Fibroblast of pulmonary artery (primary cell): Measurements from ENCODE around the gene SMAP2.
A peak's percentile ranks its signal among the peaks of the same experiment; 100 is the strongest.

Experiments
- DNase-seq: peaks from one replicate; pipeline ENCODE4 v3.0.0-alpha.2; 2010; ENCODE audit warnings: low read depth
- H3K4me3 ChIP-seq: replicated peaks from 2 replicates; pipeline ENCODE4 v1.5.1; 2011; ENCODE audit warnings: low read depth, mild to moderate bottlenecking, control low read depth, low read length, moderate library complexity
- CTCF ChIP-seq: IDR thresholded peaks from 2 replicates; pipeline ENCODE4 v1.5.1; 2011; ENCODE audit warnings: mild to moderate bottlenecking, control low read depth, low read length, inconsistent platforms; ENCODE audit errors: missing control alignments

SMAP2 gene

GRCh38 chr1:40382108-40382460 lies 8.6 kb downstream of the SMAP2 start:
- no peak for TF ChIP-seq CTCF
- DNase-seq = no peak
- no peak overlapping the region for H3K4me3 ChIP-seq

- H3K4me3 ChIP-seq = no peak overlapping the region
- no peak for DNase-seq
- no peak for TF ChIP-seq CTCF
Observed at GRCh38 chr1:40382601-40383000, 9.1 kb downstream of the SMAP2 start.

- no peak for DNase-seq
- no peak for TF ChIP-seq CTCF
- no peak overlapping the region for H3K4me3 ChIP-seq
Observed at GRCh38 chr1:40383095-40383487, 9.6 kb downstream of the SMAP2 start.

GRCh38 chr1:40383488-40384412 lies 10.2 kb downstream of the SMAP2 start:
- H3K4me3 ChIP-seq = no peak overlapping the region
- TF ChIP-seq CTCF = no peak

GRCh38 chr1:40384413-40384762 lies 10.9 kb downstream of the SMAP2 start:
- no peak for DNase-seq
- TF ChIP-seq CTCF = no peak
- no peak overlapping the region for H3K4me3 ChIP-seq

More at GRCh38 chr1:40383488-40384412, 10.2 kb downstream of the SMAP2 start:
- peak; percentile 73 for DNase-seq

- TF ChIP-seq CTCF = no peak
- no peak overlapping the region for H3K4me3 ChIP-seq
- DNase-seq = no peak
Observed at GRCh38 chr1:40384887-40385286, 11.4 kb downstream of the SMAP2 start.
